GM06990 (cell line): ENCODE data around the gene FIBP.

ENCODE experiments used
- DNase-seq: peaks from one replicate; pipeline ENCODE4 v3.0.0-alpha.2; 2011; ENCODE audit not compliant: insufficient read length; ENCODE audit errors: extremely low read depth
- H3K27me3 ChIP-seq: replicated peaks from 2 replicates; pipeline ENCODE4 v1.6.0; 2011; ENCODE audit warnings: low read length; ENCODE audit not compliant: control insufficient read depth, insufficient read depth
- H3K36me3 ChIP-seq: 2 replicates; pipeline ENCODE4 v1.5.1; 2011; ENCODE audit warnings: low read length; ENCODE audit not compliant: control insufficient read depth, insufficient read depth
- H3K4me3 ChIP-seq: replicated peaks from 2 replicates; pipeline ENCODE4 v1.5.1; 2011; ENCODE audit warnings: low read depth, mild to moderate bottlenecking, control low read depth, low read length
- CTCF ChIP-seq: IDR thresholded peaks from 2 replicates; pipeline ENCODE4 v1.5.1; 2011; ENCODE audit warnings: low read length, control low read depth, mild to moderate bottlenecking, inconsistent platforms; ENCODE audit not compliant: insufficient read depth, poor library complexity, severe bottlenecking

FIBP gene

DNA sequence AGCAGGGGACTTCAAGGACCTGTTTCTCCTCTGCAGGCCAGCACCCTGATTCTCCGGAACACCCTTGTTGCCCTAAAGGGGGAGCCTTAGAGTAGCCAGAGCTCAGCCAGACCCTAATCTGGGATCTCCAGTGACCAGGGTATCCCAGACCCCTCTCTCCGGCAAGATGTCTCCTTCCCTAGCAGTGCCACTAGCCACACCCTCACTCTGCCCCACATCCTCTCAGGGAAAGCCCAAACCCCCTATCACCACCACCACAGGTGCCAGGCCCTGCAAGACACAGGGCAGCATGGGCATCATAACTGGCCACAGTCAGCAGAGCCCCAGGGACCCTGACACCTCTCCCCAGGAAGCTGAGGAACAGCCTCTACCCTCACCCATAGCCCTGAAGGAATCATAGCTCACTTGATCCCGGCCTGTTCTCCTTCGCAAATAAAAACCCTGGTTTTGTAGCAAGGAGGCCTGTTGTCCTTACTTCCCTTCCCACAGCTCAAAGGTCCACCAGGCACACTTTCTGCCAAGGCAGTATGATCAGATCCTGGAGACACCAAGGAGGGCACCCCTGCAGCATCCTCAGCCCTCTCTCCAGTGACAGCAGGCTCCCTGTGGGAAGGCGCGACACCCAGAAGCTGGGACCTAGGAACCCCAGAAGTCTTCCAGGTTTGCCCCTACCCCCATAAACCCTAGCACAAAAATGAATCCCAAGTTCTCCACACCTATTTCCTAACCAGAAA is 34.9 kb downstream of the FIBP start:
- Histone ChIP-seq H3K4me3 (no peak overlapping the region), H3K36me3 (peaks cover 38% of the 10 kb centered on the region), H3K27me3 (no peaks in the 10 kb centered on the region)
- TF ChIP-seq CTCF, result peak; percentile 5
- DNase-seq, result no peak

GRCh38 chr11:65852508-65853245 is 35.6 kb downstream of the FIBP start:
- Histone ChIP-seq H3K4me3 (no peak overlapping the region), H3K27me3 (no peaks in the 10 kb centered on the region), H3K36me3 (peaks cover 38% of the 10 kb centered on the region)
- TF ChIP-seq CTCF, result no peak
- no peak for DNase-seq

DNA sequence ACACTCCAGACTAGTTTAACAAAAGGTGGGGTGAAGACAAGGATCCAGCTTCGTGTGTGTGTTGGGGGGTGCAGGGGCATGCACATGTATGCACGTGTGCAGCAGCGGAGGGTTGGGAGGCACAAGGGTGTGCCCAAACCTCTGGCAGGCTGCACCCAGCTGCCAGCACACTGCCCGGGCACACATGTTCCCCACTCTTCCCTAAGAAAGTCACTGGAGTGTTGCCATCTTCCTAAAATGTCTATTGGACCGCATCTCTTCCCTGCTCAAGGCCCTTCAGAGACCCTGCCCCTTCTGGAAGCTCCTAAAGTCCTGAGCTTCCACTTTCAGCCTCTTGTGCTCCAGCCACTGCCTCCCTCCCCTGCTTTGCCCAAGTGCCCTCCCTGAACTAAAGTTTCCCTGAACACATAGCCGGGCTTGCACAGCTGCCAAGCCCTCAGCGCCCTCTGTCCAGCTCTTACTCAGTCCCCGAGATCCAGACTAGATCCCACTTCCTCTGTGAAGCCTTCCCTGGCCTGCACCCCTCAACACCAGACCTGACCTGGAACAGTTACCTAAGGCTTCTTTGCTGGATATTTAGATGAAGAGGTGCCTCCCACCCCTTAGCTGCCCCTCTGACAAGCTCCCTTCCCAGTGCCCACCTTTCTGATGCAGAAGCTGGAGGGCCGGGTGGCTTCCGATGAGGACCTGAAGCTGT is 36.3 kb downstream of the FIBP start:
- DNase-seq, result no peak
- TF ChIP-seq CTCF, result no peak
- Histone ChIP-seq H3K4me3 (no peak overlapping the region), H3K36me3 (peaks cover 38% of the 10 kb centered on the region), H3K27me3 (no peaks in the 10 kb centered on the region)

GRCh38 chr11:65851083-65851579 is 37.1 kb downstream of the FIBP start:
- Histone ChIP-seq H3K27me3 (no peaks in the 10 kb centered on the region), H3K36me3 (peaks cover 38% of the 10 kb centered on the region), H3K4me3 (no peak overlapping the region)
- TF ChIP-seq CTCF, result peak; percentile 54
- DNase-seq, result no peak

- H3K36me3 ChIP-seq, result peaks cover 32% of the 10 kb centered on the region
- no peaks in the 10 kb centered on the region for H3K27me3 ChIP-seq
- H3K4me3 ChIP-seq, result no peak overlapping the region
- DNase-seq, result no peak
- no peak for TF ChIP-seq CTCF
These were observed 37.8 kb downstream of the FIBP start for GRCh38 chr11:65850217-65851082.
